Hepatocyte (in vitro differentiated cells): Measurements from ENCODE around the gene PSEN1. TPM values are rescaled to one million over a fixed set of nuclear protein-coding genes. Genes with fewer than 3 reads are reported as not detected.

Experiments
- DNase-seq: peaks from one replicate; pipeline ENCODE4 v3.0.0-alpha.2; 2016; ENCODE audit warnings: low spot score
- H2AFZ ChIP-seq: fragments of 200-600 bp; sonication (generic); 2 replicates; pipeline ENCODE4 v1.6.0; 2016; ENCODE audit warnings: antibody characterized with exemption, mild to moderate bottlenecking
- H3K27ac ChIP-seq: fragments of 200-600 bp; sonication (generic); 2 replicates; pipeline ENCODE4 v1.5.1; 2016; ENCODE audit warnings: mild to moderate bottlenecking
- H3K27me3 ChIP-seq: fragments of 200-600 bp; sonication (generic); 2 replicates; pipeline ENCODE4 v1.6.1; 2016
- H3K36me3 ChIP-seq: fragments of 200-600 bp; sonication (generic); replicated peaks from 2 replicates; pipeline ENCODE4 v1.5.1; 2016; ENCODE audit warnings: low read depth; ENCODE audit not compliant: insufficient read depth
- H3K4me1 ChIP-seq: fragments of 200-600 bp; sonication (generic); 2 replicates; pipeline ENCODE4 v1.5.1; 2016; ENCODE audit warnings: mild to moderate bottlenecking, moderate library complexity; ENCODE audit not compliant: insufficient read depth
- H3K4me2 ChIP-seq: fragments of 200-600 bp; sonication (generic); 2 replicates; pipeline ENCODE4 v1.6.0; 2016
- H3K4me3 ChIP-seq: fragments of 200-600 bp; sonication (generic); 2 replicates; pipeline ENCODE4 v1.5.1; 2016; ENCODE audit warnings: mild to moderate bottlenecking
- H3K79me2 ChIP-seq: fragments of 200-600 bp; sonication (generic); 2 replicates; pipeline ENCODE4 v1.6.0; 2017; ENCODE audit warnings: mild to moderate bottlenecking
- H3K9me2 ChIP-seq: fragments of 200-600 bp; sonication (generic); replicated peaks from 2 replicates; pipeline ENCODE4 v1.6.0; 2017; ENCODE audit warnings: mild to moderate bottlenecking; ENCODE audit not compliant: insufficient read depth
- H3K9me3 ChIP-seq: fragments of 200-600 bp; sonication (generic); 2 replicates; pipeline ENCODE4 v1.5.1; 2016; ENCODE audit warnings: low read depth, mild to moderate bottlenecking
- H4K20me1 ChIP-seq: fragments of 200-600 bp; sonication (generic); 2 replicates; pipeline ENCODE4 v1.6.0; 2016; ENCODE audit warnings: mild to moderate bottlenecking; ENCODE audit not compliant: insufficient read depth, poor library complexity, severe bottlenecking
- CTCF ChIP-seq: fragments of 200-600 bp; sonication (generic); IDR thresholded peaks from 2 replicates; pipeline ENCODE4 v1.5.1; 2016; ENCODE audit warnings: antibody characterized with exemption, mild to moderate bottlenecking; ENCODE audit not compliant: poor library complexity
- EZH2 ChIP-seq: fragments of 200-600 bp; sonication (generic); IDR thresholded peaks from 2 replicates; pipeline ENCODE4 v1.6.1; 2016; ENCODE audit warnings: antibody characterized with exemption, mild to moderate bottlenecking, borderline replicate concordance
- EZH2phosphoT487 ChIP-seq: fragments of 200-600 bp; sonication (generic); IDR thresholded peaks from one replicate; pipeline ENCODE4 v1.6.1; 2018; ENCODE audit warnings: antibody characterized with exemption, mild to moderate bottlenecking, low read depth, moderate library complexity; ENCODE audit not compliant: unreplicated experiment, severe bottlenecking
- WGBS: methylation state at CpG from one replicate; pipeline ENCODE4 v1.1.6; 2016; ENCODE audit warnings: low lambda C conversion rate; ENCODE audit errors: missing lambda C conversion rate; 5-methylcytosine and 5-hydroxymethylcytosine counted together
- polyA plus RNA-seq: library from polyadenylated mRNA; unstranded; fragments of >200 nt; fragmentation: Nextera tagmentation; extraction: Ambion mirVana; gene quantifications from 2 replicates; pipeline ENCODE4 v1.2.1, GENCODE V29; 2016
- total RNA-seq: library from RNA; depleted of rRNA; stranded (reverse); fragments of >200 nt; gene quantifications from 2 replicates; pipeline ENCODE4 v1.2.3, GENCODE V29; 2014

Gene PSEN1
- total and polyA plus RNA-seq, 2 experiments from 2014 or later, result 65.6 to 71.6 TPM

- H3K9me3 ChIP-seq, result no peaks in the 10 kb centered on the region
- WGBS, result 87% methylated on average over 2 of the region's 2 CpGs
- H3K4me1 ChIP-seq, result no peaks in the 10 kb centered on the region
- H3K79me2 ChIP-seq, result no peaks in the 10 kb centered on the region
- H3K9me2 ChIP-seq, result no peaks in the 10 kb centered on the region
- DNase-seq, result no peak
- H3K4me3 ChIP-seq, result no peak overlapping the region
- TF ChIP-seq EZH2phosphoT487 (no peak), CTCF (no peak), EZH2 (no peak)
- H3K27me3 ChIP-seq, result no peaks in the 10 kb centered on the region
- no peak overlapping the region for H3K27ac ChIP-seq
- no peak overlapping the region for H2AFZ ChIP-seq
- peaks cover 3% of the 10 kb centered on the region for H3K36me3 ChIP-seq
- no peak overlapping the region for H3K4me2 ChIP-seq
- H4K20me1 ChIP-seq, result no peaks in the 10 kb centered on the region
These were observed 79.7 kb downstream of the PSEN1 start for GRCh38 chr14:73216030-73216429.

DNA sequence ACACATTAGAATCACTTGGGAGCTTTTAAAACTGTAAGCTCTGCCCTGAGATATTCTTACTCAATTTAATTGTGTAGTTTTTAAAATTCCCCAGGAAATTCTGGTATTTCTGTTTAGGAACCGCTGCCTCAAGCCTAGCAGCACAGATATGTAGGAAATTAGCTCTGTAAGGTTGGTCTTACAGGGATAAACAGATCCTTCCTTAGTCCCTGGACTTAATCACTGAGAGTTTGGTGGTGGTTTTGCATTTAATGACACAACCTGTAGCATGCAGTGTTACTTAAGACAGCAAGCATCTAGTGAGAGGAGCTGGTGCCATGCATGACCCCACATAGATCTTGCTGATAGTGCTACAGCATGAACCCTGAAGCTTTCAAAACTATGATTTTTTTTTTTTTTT is 81.1 kb downstream of the PSEN1 start:
- Histone ChIP-seq H3K4me2 (no peak overlapping the region), H3K4me3 (no peak overlapping the region), H3K36me3 (peaks cover 3% of the 10 kb centered on the region), H3K9me3 (no peaks in the 10 kb centered on the region), H3K27ac (no peak overlapping the region), H4K20me1 (no peaks in the 10 kb centered on the region), H3K9me2 (no peaks in the 10 kb centered on the region), H3K79me2 (no peaks in the 10 kb centered on the region), H2AFZ (no peak overlapping the region), H3K27me3 (no peaks in the 10 kb centered on the region), H3K4me1 (peaks cover 2% of the 10 kb centered on the region)
- WGBS, result 93% methylated on average over 1 of the region's 1 CpG
- DNase-seq, result no peak
- TF ChIP-seq CTCF (no peak), EZH2 (no peak), EZH2phosphoT487 (no peak)

DNA sequence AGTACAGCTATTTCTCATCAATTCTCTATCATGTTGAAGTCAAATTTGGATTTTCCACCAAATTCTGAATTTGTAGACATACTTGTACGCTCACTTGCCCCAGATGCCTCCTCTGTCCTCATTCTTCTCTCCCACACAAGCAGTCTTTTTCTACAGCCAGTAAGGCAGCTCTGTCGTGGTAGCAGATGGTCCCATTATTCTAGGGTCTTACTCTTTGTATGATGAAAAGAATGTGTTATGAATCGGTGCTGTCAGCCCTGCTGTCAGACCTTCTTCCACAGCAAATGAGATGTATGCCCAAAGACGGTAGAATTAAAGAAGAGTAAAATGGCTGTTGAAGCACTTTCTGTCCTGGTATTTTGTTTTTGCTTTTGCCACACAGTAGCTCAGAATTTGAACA is 83.8 kb downstream of the PSEN1 start:
- no peak overlapping the region for H3K4me3 ChIP-seq
- H3K36me3 ChIP-seq, result peaks cover 3% of the 10 kb centered on the region
- H3K79me2 ChIP-seq, result no peaks in the 10 kb centered on the region
- H3K9me2 ChIP-seq, result no peaks in the 10 kb centered on the region
- WGBS, result 97% methylated on average over 4 of the region's 4 CpGs
- H3K27me3 ChIP-seq, result no peaks in the 10 kb centered on the region
- no peak overlapping the region for H2AFZ ChIP-seq
- no peak for DNase-seq
- no peak for TF ChIP-seq EZH2phosphoT487
- TF ChIP-seq EZH2, result no peak
- TF ChIP-seq CTCF, result no peak
- no peaks in the 10 kb centered on the region for H3K9me3 ChIP-seq
- peaks cover 4% of the 10 kb centered on the region for H3K4me1 ChIP-seq
- H3K27ac ChIP-seq, result no peak overlapping the region
- no peak overlapping the region for H3K4me2 ChIP-seq
- H4K20me1 ChIP-seq, result no peaks in the 10 kb centered on the region

DNA sequence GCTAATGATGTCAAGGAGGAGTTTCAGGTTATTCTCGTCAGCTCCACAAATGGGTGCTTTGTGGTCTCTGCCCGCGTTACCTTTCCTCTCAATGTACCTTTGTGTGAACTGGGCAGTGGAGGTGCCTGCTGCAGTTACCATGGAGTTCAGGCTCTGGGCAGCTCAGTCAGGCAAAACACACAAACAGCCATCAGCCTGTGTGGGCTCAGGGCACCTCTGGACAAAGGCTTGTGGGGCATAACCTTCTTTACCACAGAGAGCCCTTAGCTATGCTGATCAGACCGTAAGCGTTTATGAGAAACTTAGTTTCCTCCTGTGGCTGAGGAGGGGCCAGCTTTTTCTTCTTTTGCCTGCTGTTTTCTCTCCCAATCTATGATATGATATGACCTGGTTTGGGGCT is 84.3 kb downstream of the PSEN1 start:
- Histone ChIP-seq H3K4me1 (peaks cover 4% of the 10 kb centered on the region), H3K36me3 (peaks cover 3% of the 10 kb centered on the region)
- over 99% methylated on average over 5 of the region's 5 CpGs for WGBS

More for the DNA sequence above, 84.3 kb downstream of the PSEN1 start:
- no peaks in the 10 kb centered on the region for H4K20me1 ChIP-seq
- no peak overlapping the region for H3K4me2 ChIP-seq
- no peaks in the 10 kb centered on the region for H3K9me3 ChIP-seq
- H2AFZ ChIP-seq, result no peak overlapping the region
- no peak overlapping the region for H3K27ac ChIP-seq
- no peaks in the 10 kb centered on the region for H3K79me2 ChIP-seq
- H3K27me3 ChIP-seq, result no peaks in the 10 kb centered on the region
- no peak for DNase-seq
- H3K9me2 ChIP-seq, result no peaks in the 10 kb centered on the region
- H3K4me3 ChIP-seq, result no peak overlapping the region
- TF ChIP-seq EZH2, result no peak
- TF ChIP-seq EZH2phosphoT487, result no peak
- TF ChIP-seq CTCF, result no peak
